K562 (cell line): ENCODE data around the gene C10orf90. TPM values are rescaled to one million over a fixed set of nuclear protein-coding genes. Genes with fewer than 3 reads are reported as not detected.

ENCODE experiments used
- ATAC-seq: fragments of 200-7000 bp; cut with Tn5 transposase; 3 replicates; pipeline ENCODE4 v1.9.1; 2020; ENCODE audit warnings: moderate library complexity
- BruUV-seq: library from RNA; stranded (reverse); fragments of 400-500 nt; replicated peaks from 2 replicates; lab custom pipeline; 2021; lab: Mats Ljungman, UMichigan
- CTCF ChIA-PET: fragments of 300-600 bp; formaldehyde crosslinking; extraction: SDS; loops from one replicate; lab custom pipeline; 2021; ENCODE audit warnings: low intra/inter-chr PET ratio; lab: Yijun Ruan, JAX
- POLR2A ChIA-PET: fragments of 300-600, 350-650 bp; sonication (Branson Sonifier 250); formaldehyde crosslinking; extraction: SDS; loops from one replicate; lab custom pipeline; 2021; ENCODE audit warnings: antibody characterized with exemption, inconsistent platforms; lab: Yijun Ruan, JAX
- DNase-seq, 4 experiments: peaks; one replicate each; pipeline versions ENCODE4 v3.0.0 to v3.0.0-alpha.2; 2011 to 2018; ENCODE audit warnings: low spot score in 3 of 4, mixed read lengths in 3 of 4; ENCODE audit errors: extremely low read depth in 1 of 4
- FAIRE-seq: peaks from 2 replicates; lab custom pipeline; 2011; peaks lifted over from hg19 to GRCh38; lab: Jason Lieb, UNC
- H2AFZ ChIP-seq: 2 replicates; pipeline ENCODE4 v1.6.0; 2011; ENCODE audit warnings: low read depth, low read length, control low read depth, inconsistent platforms
- H3K27ac ChIP-seq: fragments of 200-600 bp; 3 replicates; pipeline ENCODE4 v1.8.0; 2011; ENCODE audit warnings: low read depth, mild to moderate bottlenecking, control low read depth, inconsistent platforms, low read length, moderate library complexity, mixed read lengths; ENCODE audit errors: extremely low read depth
- H3K27me3 ChIP-seq, 2 experiments: fragments of 300-600 bp in 1 of 2; 2 replicates in 1 of 2; 3 replicates in 1 of 2; pipeline versions ENCODE4 v1.6.0 to v1.8.0; 2011; ENCODE audit warnings: inconsistent platforms in 2 of 2, low read length in 2 of 2, mild to moderate bottlenecking in 1 of 2, mixed read lengths in 1 of 2, moderate library complexity in 1 of 2; ENCODE audit not compliant: control insufficient read depth in 2 of 2, insufficient read depth in 2 of 2
- H3K36me3 ChIP-seq: fragments of 300-600 bp; 3 replicates; pipeline ENCODE4 v1.8.0; 2011; ENCODE audit warnings: mild to moderate bottlenecking, low read length, inconsistent platforms; ENCODE audit not compliant: control insufficient read depth, insufficient read depth
- H3K4me1 ChIP-seq, 2 experiments: fragments of 200-600 bp in 1 of 2; replicated peaks in 1 of 2; 2 replicates in 1 of 2; 3 replicates in 1 of 2; pipeline versions ENCODE4 v1.5.1 to v1.8.0; 2011; ENCODE audit warnings: inconsistent platforms in 2 of 2, low read length in 2 of 2, mild to moderate bottlenecking in 1 of 2, mixed read lengths in 1 of 2, moderate library complexity in 1 of 2; ENCODE audit not compliant: control insufficient read depth in 2 of 2, insufficient read depth in 2 of 2
- H3K4me2 ChIP-seq: 2 replicates; pipeline ENCODE4 v1.6.1; 2011; ENCODE audit warnings: low read length, control low read depth, inconsistent platforms, mixed read lengths; ENCODE audit not compliant: insufficient read depth
- H3K4me3 ChIP-seq: fragments of 200-600 bp; sonication (generic), shearing (Covaris generic); 2 replicates; pipeline ENCODE4 v1.5.1; 2016; ENCODE audit warnings: control low read depth, inconsistent platforms
- H3K79me2 ChIP-seq: fragments of 200-600 bp; 3 replicates; pipeline ENCODE4 v1.8.0; 2011; ENCODE audit warnings: low read length, inconsistent platforms; ENCODE audit not compliant: control insufficient read depth, insufficient read depth
- H3K9ac ChIP-seq, 2 experiments: 2 replicates each; pipeline versions ENCODE4 v1.6.0 to v1.6.1; 2011; ENCODE audit warnings: low read depth in 2 of 2, low read length in 2 of 2, control low read depth in 1 of 2, inconsistent platforms in 1 of 2, mild to moderate bottlenecking in 1 of 2, mixed read lengths in 1 of 2; ENCODE audit not compliant: insufficient read depth in 1 of 2
- H3K9me1 ChIP-seq: one replicate; pipeline ENCODE4 v1.6.0; 2011; ENCODE audit warnings: inconsistent platforms, mild to moderate bottlenecking, low read length, moderate library complexity; ENCODE audit not compliant: control insufficient read depth, insufficient read depth
- H3K9me3 ChIP-seq: replicated peaks from 2 replicates; pipeline ENCODE4 v1.5.1; 2011; ENCODE audit warnings: low read depth, low read length, inconsistent platforms; ENCODE audit not compliant: control insufficient read depth, insufficient read depth
- H4K20me1 ChIP-seq: replicated peaks from 2 replicates; pipeline ENCODE4 v1.6.1; 2011; ENCODE audit warnings: low read length, inconsistent platforms, mixed read lengths; ENCODE audit not compliant: control insufficient read depth, insufficient read depth
- BDP1 ChIP-seq: IDR thresholded peaks from 3 replicates; pipeline ENCODE4 v1.6.1; 2011; ENCODE audit not compliant: insufficient read length, insufficient read depth
- BMI1 ChIP-seq: fragments of 150-350 bp; IDR thresholded peaks from 2 replicates; pipeline ENCODE4 v1.6.1; 2014; ENCODE audit warnings: low read length
- BRD4 ChIP-seq: fragments of 200-600 bp; sonication (generic); IDR thresholded peaks from 2 replicates; pipeline ENCODE4 v1.6.1; 2017; ENCODE audit warnings: inconsistent platforms
- CTBP1 ChIP-seq: fragments of 450-650 bp; IDR thresholded peaks from 2 replicates; pipeline ENCODE4 v1.6.1; 2016; ENCODE audit warnings: borderline replicate concordance
- ELF2 ChIP-seq: fragments of 250-450 bp; sonication (Bioruptor Pico); IDR thresholded peaks from 2 replicates; pipeline ENCODE4 v1.5.0; 2021; ENCODE audit warnings: mild to moderate bottlenecking
- EP300 ChIP-seq: IDR thresholded peaks from 2 replicates; pipeline ENCODE4 v1.6.1; 2012; ENCODE audit warnings: low read length, improper control_type of control experiment
- NBN ChIP-seq: fragments of 450-650 bp; IDR thresholded peaks from 2 replicates; pipeline ENCODE4 v1.6.1; 2016; ENCODE audit warnings: low read depth, mild to moderate bottlenecking
- RBFOX2 ChIP-seq: fragments of 200-400 bp; formaldehyde crosslinking; IDR thresholded peaks from 2 replicates; pipeline ENCODE4 v1.6.1; 2017; ENCODE audit warnings: low read depth, mild to moderate bottlenecking, low read length, moderate library complexity
- TEAD2 ChIP-seq: fragments of 450-650 bp; IDR thresholded peaks from 2 replicates; pipeline ENCODE4 v1.6.1; 2016; ENCODE audit warnings: missing genetic modification characterization, control low read depth, missing compliant biosample characterization
- TFE3 ChIP-seq: fragments of 450-650 bp; formaldehyde crosslinking; IDR thresholded peaks from 2 replicates; pipeline ENCODE4 v1.4.0; 2020; ENCODE audit warnings: mild to moderate bottlenecking, mixed read lengths
- ZNF174 ChIP-seq: fragments of 250-450 bp; sonication (Bioruptor Pico); IDR thresholded peaks from 2 replicates; pipeline ENCODE4 v1.4.0; 2020; ENCODE audit warnings: mild to moderate bottlenecking
- ZNF318 ChIP-seq, 2 experiments: fragments of 450-650 bp; IDR thresholded peaks; 2 replicates each; pipeline ENCODE4 v1.6.1; 2016; ENCODE audit warnings: mild to moderate bottlenecking in 2 of 2, borderline replicate concordance in 1 of 2, low read depth in 1 of 2, moderate library complexity in 1 of 2
- ZNF79 ChIP-seq: fragments of 250-450 bp; sonication (Bioruptor Pico); IDR thresholded peaks from 2 replicates; pipeline ENCODE4 v1.4.0; 2020; ENCODE audit warnings: low read depth, mild to moderate bottlenecking, moderate library complexity
- ZZZ3 ChIP-seq: fragments of 450-650 bp; IDR thresholded peaks from 2 replicates; pipeline ENCODE4 v1.6.1; 2016; ENCODE audit warnings: antibody characterized with exemption, mild to moderate bottlenecking, moderate library complexity
- WGBS: fragments of 100-300 bp; shearing (Covaris generic); methylation state at CpG from one replicate; pipeline ENCODE4 v1.1.6; 2016; ENCODE audit warnings: low coverage, mixed read lengths; ENCODE audit not compliant: insufficient coverage; ENCODE audit errors: missing lambda C conversion rate; 5-methylcytosine and 5-hydroxymethylcytosine counted together
- in situ Hi-C: fragments of 300-500 bp; cut with MboI; formaldehyde crosslinking; loops from 4 replicates; pipeline ENCODE4 v1.15.0; 2018; ENCODE audit warnings: inconsistent platforms, mixed read lengths
- intact Hi-C: fragments of 100-400 bp; cut with micrococcal nuclease; formaldehyde crosslinking; loops from 2 replicates; pipeline ENCODE4 v1.14.2; 2022
- polyA plus RNA-seq, 8 experiments: library from polyadenylated mRNA; depleted of rRNA in 4 of 8; stranded (reverse) in 5 of 8; unstranded in 3 of 8; fragments of >200 nt; fragmentation: Nextera tagmentation in 2 of 8; fragmentation: Illumina TruSeq in 1 of 8; extraction: Ambion mirVana in 2 of 8; extraction: Trizol in 1 of 8; gene quantifications; 2 replicates each; pipeline versions ENCODE4 v1.2.1 to v1.2.3, GENCODE V29; 2011 to 2014; ENCODE audit warnings: inconsistent platforms in 1 of 8, missing spikeins in 1 of 8
- total RNA-seq, 7 experiments: library from RNA; depleted of rRNA in 6 of 7; stranded (reverse); fragments of >200 nt in 6 of 7; fragmentation: Illumina TruSeq in 2 of 7; extraction: Trizol in 2 of 7; gene quantifications; 2 replicates each; pipeline versions ENCODE4 v1.2.1 to v1.2.3, GENCODE V29; 2011 to 2021; ENCODE audit warnings: low replicate concordance in 1 of 7

Gene C10orf90
- total and polyA plus RNA-seq, 9 of the 15 experiments (the other 6 are each of a cell fraction or from before 2014, with no cell fraction given), result not detected

- ChIA-PET CTCF (no interaction called here), POLR2A (no interaction called here)
- no peaks in the 10 kb centered on the region for H3K9me3 ChIP-seq
- H3K27me3 ChIP-seq, result no peaks in the 10 kb centered on the region
- no peak overlapping the region for H3K27ac ChIP-seq
- no peaks in the 10 kb centered on the region for H4K20me1 ChIP-seq
- no peak overlapping the region for H3K4me2 ChIP-seq
- H3K9ac ChIP-seq, result no peak overlapping the region
- H2AFZ ChIP-seq, result no peak overlapping the region
- DNase-seq (no peak), ATAC-seq (no peak), FAIRE-seq (no peak)
- in situ Hi-C loops (no loop called here), intact Hi-C loops (no loop called here)
- H3K36me3 ChIP-seq, result no peaks in the 10 kb centered on the region
- H3K79me2 ChIP-seq, result no peaks in the 10 kb centered on the region
- no peak overlapping the region for H3K4me3 ChIP-seq
- H3K4me1 ChIP-seq, result no peaks in the 10 kb centered on the region
- no TSS peak for BruUV-seq
- TF ChIP-seq ZZZ3 (no peak), RBFOX2 (no peak), CTBP1 (no peak), BDP1 (no peak), ZNF174 (no peak), ELF2 (CRISPR knock-in tag) (no peak), EP300 (no peak), NBN (no peak), TEAD2 (tag) (no peak), ZNF79 (no peak), TFE3 (CRISPR knock-in tag) (no peak), BMI1 (no peak), ZNF318 (IDR thresholded peaks at IDR 0.05; ENCODE audit: borderline replicate concordance in 1 of 2, low read depth in 1 of 2) (no peak), BRD4 (no peak)
- WGBS, result 0% methylated on average over 3 of the region's 6 CpGs
- H3K9me1 ChIP-seq, result no peaks in the 10 kb centered on the region
Observed at GRCh38 chr10:126475074-126475691, 195.3 kb downstream of the C10orf90 start.
